GM12874 (cell line): ENCODE results near the gene TMEM183A.

Source experiments
- TF ChIP-seq, protein P1 (sequence below): IDR thresholded peaks from 2 replicates; pipeline ENCODE4 v1.5.1; 2011; ENCODE audit warnings: low read depth, mild to moderate bottlenecking, control low read depth, low read length, moderate library complexity; ENCODE audit not compliant: insufficient read depth

Gene TMEM183A

GRCh38 chr1:203028784-203029553, 21.8 kb downstream of the TMEM183A start:
- TF ChIP-seq, protein P1, sequence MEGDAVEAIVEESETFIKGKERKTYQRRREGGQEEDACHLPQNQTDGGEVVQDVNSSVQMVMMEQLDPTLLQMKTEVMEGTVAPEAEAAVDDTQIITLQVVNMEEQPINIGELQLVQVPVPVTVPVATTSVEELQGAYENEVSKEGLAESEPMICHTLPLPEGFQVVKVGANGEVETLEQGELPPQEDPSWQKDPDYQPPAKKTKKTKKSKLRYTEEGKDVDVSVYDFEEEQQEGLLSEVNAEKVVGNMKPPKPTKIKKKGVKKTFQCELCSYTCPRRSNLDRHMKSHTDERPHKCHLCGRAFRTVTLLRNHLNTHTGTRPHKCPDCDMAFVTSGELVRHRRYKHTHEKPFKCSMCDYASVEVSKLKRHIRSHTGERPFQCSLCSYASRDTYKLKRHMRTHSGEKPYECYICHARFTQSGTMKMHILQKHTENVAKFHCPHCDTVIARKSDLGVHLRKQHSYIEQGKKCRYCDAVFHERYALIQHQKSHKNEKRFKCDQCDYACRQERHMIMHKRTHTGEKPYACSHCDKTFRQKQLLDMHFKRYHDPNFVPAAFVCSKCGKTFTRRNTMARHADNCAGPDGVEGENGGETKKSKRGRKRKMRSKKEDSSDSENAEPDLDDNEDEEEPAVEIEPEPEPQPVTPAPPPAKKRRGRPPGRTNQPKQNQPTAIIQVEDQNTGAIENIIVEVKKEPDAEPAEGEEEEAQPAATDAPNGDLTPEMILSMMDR: no peak

DNA sequence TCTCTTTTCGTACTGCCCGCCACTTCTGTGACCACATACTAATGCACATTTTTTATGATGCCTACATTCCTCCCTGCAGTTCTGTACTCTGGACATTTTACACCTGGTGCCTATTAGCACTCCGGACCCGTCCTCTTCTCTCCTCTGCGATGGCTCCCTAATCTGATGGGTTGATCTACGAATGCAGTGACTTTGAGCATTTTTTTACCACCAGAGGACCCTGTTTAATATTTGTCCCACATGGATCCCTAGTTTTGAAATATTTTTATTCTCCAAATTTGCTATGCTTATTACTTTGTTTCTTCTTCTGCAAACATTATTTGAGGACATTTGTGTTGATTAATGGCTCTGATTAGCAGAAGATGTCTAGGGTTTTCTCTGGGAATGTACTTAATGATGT, 24.3 kb downstream of the TMEM183A start:
- TF ChIP-seq, protein P1: no peak

DNA sequence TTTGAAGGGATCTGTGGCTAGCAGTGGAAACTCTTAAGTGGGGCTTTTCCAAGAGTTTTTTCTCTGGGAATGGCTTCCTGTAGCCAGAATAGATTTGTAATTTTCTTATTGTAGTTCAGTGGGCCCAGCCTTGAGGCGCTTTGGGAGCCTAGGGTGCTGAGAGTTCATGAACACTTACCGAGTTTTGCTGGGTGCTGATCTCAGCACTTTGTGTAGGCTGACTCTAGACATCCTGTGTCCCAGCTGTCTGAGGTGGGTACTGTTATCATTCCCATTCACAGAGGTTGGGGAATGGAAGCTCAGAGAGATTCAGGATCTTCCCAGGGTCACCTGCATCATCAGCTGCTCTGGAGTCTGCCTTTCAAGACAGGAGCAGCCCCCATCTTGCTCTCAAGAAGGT, 26.1 kb downstream of the TMEM183A start:
- TF ChIP-seq, protein P1: no peak

- TF ChIP-seq, protein P1: no peak
Measured at GRCh38 chr1:203033917-203034316, 26.7 kb downstream of the TMEM183A start.

DNA sequence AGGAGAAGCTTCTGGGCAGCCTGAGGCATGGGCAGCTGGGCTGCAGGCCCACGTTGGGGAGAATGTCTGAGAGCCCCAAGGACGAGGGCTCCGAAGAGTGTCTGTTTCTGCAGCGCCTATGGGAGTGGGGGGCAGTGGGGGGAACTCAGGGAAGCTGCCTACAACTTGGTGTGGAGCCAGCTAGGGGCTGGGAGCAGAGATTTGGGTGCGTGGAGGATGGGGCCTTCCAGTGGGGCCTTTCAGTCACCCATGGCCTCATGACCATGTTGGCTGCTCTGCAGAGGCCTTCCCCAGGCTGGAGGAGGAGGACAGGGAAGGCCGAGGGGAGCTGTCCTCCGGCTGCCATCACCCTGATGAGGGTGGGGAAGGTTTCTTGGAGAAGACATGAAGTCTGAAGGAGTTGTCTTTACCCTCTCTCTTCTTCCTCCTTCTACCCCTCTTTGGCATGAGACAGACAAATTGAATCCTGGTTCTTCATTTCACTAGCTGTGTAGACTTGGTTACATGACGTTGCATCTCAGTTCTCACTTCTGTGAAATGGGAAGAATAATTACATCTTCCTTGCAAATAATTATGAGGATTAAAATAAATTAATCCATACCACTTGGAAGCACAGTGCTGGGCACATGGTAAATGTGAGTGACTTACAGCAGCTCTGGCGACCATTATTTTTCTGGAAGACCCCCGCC, 27.4 kb downstream of the TMEM183A start:
- TF ChIP-seq, protein P1: no peak

DNA sequence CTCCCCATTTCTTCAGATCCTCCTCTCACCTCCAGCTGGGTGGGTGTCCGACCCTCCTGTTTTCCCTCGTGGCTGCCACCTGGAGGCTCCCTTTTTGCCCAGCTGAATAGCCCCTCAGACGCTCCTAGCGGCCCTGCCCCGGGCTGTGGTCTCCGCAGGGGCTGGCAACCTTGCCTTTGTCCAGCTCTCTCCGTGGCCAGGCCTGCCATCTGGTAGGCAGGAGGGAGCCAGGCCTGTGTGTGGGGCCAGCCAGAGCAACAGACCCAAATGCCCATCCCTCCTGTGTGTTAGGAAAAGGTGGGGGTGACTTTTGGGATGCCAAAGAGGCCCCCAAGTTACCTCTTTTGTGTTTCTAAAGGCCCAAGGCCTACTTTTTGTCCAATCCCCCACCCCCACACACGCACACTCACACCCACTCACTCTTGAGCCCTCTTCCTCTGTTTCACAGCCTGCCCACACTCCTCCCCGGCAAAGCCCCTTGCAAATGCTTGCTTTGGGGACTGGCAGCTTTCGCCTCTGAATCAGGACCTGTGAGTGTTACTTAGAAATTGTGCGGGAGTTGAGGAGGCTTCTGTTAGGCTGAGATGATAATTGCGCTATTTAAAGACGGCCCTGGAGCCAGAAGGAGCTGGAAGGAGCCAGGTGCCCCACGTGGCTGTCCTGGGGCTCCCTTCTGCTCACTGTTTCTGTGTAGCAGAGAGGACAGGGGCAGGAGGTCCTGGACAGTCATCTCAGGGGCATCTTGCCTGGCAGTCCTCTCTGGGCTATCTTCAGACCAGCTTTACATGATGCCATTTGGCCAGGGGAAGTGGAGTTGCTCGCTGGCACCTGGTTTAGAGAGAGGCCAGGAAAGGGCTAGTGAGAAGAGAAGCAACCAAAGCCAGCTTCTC, 28.2 kb downstream of the TMEM183A start:
- TF ChIP-seq, protein P1: no peak

- TF ChIP-seq, protein P1: no peak
Measured at GRCh38 chr1:203036135-203036534, 29.0 kb downstream of the TMEM183A start.
